GM18499 (cell line): ENCODE data around the gene CLEC4C.
"Not testable (repeated sequence)": the region's sequence is repeated elsewhere in the genome, so short reads cannot be mapped to it uniquely, and the experiment has no call there.

Experiments
- ATAC-seq: cut with Tn5 transposase; IDR thresholded peaks from one replicate; pipeline ENCODE4 v1.9.1; 2021; ENCODE audit warnings: moderate number of reproducible peaks; ENCODE audit not compliant: insufficient read depth, unreplicated experiment

CLEC4C gene

DNA sequence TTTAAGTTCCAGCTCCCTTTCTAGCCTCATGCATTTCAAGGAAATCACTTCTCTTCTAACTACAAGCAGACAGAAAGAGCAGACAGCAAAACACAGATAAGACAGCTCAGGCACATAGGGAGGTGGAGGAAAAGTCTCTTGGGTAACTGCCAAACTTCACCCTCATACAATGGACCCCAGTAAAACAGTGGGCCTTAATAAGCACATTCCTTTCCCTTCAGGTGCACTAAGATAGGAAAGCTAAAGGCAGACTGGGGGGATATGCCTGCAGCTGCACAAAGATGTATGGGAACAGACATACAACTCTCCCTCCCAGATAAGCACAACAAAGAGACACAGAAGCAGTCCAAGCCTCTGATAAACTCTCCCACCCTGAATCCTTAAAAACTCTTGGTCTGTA, 16.2 kb downstream of the CLEC4C start:
- ATAC-seq, result not testable (repeated sequence)

DNA sequence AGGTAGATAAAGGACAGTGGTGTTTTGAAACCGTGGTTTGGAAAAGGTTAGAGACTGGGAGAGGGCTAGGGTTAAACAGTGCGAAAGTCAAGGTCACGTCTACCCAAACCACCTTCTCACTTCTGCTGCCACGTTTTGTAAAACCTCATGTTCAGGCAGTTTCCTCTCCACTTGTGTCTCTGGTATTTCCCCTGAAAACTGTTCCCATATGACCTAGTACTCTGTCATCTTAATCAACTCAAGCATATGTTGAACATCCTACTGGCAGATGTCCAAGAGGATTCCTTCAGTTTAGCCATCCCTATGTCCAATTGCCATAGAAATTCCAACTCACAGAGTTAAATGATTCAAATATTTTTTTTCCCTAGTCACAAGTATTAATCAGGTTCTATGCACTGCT, 17.4 kb downstream of the CLEC4C start:
- no peak for ATAC-seq

DNA sequence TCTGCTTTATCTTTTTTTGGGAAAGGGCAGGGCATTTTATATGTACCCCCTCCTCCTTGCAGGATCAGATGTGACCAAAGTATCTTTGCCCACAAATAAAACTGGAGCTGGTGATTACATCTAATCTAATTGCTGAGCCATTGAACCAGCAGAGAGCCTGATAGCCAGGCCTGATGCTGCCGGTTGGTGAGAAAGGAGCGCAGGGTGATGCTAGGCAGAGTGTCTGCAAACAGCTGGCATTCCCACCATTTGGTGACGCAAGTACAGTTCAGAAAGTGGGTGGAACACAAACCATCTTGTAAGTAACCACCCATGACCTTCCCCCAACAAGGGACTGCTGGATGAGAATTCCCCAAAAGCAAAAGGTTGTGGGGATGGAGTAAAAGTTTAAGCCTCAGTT, 23.2 kb downstream of the CLEC4C start:
- ATAC-seq, result no peak

DNA sequence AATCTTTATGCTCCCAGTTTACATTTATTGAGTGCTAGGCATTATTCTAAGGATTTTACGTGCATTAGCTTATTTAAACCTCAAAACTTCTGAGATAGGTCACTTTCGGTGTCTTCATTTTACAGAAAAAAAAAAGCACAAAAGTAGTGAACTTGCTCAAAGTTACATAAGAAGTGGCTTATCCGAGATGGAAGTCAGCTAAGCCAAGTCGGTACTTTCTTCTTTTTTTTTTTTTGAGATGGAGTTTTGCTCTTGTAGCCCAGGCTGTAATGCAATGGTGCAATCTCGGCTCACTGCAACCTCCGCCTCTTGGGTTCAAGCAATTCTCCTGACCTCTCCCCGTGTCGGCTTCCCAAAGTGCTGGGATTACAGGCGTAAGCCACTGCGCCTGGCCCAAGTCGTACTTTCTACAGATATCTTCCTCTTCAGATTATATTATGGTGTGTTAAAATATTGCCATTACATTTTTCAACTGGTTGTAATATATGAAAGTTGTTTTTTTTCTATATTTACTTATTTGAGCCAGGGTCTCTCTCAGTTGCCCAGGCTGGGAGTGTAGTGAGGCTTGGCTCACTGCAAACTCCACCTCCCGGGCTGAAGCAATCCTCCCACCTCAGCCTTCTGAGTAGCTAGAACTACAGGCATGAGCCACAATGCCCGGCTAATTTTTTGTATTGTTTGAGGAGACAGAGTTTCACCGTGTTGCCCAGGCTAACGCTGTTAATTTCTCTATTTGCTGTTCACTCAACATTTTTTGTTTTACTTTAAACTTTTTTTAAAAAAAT, 27.0 kb downstream of the CLEC4C start:
- ATAC-seq, result no peak

DNA sequence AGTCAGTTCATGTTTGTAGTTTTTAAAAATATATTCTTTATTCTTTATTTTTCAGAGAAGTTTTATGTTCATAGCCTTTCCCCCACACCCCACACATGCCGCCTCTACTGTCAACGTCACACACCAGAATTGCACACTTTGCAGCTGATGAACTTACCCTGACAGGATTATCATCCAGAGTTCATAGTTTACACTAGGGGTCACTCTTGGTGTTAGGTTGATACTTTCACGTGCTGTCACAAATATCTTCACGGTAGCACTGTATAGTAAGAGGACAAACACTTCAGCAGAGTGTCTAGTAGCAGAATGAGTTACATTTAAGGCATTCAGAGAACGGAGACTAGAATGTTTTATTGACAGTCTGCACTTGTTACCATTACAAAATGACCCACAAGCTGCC, 30.8 kb downstream of the CLEC4C start:
- ATAC-seq, result no peak

DNA sequence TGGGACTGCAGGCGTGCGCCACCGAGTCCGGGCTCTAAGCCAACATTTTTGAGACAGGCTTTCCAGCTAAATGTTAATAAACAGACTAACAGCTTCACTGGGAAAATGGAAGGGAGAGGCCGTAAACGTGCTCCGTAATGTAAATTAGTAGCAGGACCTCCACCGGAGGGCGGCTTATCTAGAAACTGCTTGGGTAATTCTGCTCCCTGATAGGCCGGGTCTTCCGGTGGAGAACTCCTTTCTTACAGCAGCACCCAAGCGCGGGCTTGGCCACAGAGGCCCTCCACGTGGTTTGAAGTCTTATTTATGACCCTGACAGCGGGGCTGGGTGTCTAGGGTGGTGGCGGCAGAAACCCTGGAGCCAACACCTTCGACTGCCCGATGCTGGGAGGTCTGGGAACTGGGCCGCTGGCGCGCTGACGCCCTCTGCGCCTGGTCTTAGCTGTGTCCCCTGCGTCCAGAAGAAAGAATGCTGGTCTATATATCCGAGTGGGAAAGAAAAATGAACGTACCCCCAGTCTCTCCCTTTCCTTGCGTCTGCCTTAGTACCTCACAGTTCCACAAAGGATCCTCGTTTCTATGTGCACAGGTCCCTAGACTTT, 34.2 kb downstream of the CLEC4C start:
- no peak for ATAC-seq

DNA sequence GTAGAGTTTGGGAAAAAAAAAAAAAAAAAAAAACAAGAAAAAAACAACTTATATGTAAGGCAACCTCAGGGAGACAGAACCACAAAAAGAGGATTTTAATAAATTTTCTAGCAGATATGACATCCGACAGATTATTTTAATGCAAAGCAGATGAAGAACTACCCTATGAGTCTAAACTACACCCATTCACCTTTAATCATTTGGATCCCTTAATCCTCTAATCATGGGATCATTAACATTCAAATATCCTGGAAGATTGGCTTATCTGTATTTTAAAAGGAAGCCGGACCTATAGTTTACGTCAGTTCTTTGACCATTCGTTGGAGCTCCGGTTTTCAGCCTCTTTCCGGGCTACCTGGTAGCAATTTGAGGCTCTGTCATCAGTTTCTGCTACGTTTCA, 36.0 kb downstream of the CLEC4C start, which contains the start of gene DPPA3:
Gene DPPA3, plus strand, starts transcription at position 301 of the 400 bp plus-strand sequence. CDS start 138 bp downstream, outside the sequence.
- ATAC-seq, result no peak

DNA sequence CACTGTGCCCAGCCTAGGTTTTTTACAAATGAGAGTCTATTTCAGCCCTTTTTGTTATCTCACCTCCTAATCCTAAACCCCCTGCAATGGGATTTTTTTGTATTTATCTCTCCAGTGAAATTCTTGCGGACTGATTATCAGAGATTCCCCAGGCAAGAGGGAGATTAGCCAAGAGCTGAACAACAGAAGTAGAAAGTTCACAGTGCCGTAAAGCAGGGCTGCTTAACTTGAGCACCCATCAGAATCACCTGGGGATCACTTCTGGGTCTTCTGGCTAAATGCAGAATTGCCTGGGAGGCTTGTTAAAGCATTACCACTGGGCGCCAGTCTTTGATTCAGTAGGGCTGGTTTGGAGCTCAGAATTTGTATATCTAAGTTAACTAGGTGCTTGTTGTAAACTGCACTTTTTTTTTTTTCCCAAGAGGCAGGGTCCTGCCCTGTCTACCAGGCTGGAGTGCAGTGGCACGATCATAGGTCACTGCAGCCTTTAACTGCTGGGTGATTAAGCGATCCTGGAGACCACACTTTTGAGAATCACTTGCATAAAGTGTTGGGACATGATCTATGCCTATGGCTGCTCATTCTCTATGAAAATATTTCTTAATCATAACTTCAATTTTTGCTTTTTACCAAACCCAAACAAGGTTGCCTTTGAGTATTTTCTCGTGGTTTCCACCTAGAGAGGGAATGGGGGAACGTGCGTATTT, 37.1 kb downstream of the CLEC4C start:
- no peak for ATAC-seq

DNA sequence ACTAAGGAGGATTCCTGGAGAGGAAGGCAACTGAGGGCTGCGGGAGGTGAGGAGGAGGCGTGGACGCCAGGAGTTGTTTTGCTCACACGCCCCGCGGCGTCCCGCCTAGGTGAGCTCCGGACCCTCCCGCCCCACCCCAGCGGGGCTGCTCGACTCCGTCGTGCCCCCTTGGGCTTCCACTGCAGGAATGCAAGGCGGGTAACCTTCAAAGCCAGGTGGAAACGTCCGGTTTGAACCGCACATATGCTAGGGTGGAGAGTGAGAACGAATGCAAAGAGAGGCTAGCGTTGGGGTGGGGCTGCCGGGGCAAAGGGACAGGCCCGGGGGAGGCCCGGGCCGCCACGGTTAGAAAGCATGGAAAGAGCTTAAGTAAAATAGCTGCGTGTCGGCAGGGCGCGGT, 41.3 kb downstream of the CLEC4C start:
- ATAC-seq, result no peak

DNA sequence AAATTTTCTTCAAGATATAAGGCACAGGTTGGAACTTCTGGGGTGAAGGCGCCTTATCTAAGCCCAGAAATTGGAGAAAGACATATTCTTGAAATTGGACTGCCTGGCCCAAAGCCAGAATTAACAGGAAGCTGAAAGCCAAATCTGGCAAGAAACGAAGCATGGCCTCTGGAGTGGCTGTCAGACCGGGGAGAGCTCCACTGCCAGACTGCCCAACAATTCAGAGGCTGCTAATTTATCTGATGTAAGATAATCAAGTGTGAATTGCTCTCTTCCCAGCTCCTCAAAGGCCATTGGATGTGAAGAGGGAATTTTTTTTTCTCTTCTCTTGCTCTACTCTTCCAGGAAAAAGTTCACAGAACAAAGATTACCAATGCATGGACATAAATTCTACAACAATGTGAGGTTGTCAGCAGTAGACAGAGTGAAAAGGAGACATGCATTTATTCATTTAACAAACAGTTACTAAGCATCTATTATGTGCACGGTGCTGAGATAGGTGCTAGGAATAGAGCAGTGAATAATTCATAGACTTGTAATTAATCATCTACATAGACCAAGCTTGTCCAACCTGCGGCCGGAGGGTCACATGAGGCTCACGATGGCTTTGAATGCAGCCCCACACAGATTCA, 51.5 kb downstream of the CLEC4C start, which contains the start of gene GDF3:
Gene GDF3, minus strand, starts transcription at position 210 of the 632 bp plus-strand sequence. Its CDS starts 47 bp downstream, at position 163.
- no peak for ATAC-seq

DNA sequence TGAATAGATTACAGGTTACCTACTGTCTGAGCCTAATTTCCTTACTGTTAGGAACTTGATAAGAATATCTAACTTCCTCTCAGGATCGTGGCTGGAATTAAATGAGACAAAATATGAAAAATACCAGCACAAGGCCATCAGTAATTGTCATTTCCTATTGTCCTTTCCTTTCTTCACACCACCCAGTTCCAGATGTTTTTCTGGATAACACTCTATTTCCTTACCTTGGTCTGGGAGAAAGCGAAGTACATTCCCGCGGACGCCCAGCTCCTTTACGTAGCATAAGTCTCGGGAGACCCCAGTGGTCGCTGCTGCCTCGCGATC, 52.0 kb downstream of the CLEC4C start:
- ATAC-seq, result no peak

DNA sequence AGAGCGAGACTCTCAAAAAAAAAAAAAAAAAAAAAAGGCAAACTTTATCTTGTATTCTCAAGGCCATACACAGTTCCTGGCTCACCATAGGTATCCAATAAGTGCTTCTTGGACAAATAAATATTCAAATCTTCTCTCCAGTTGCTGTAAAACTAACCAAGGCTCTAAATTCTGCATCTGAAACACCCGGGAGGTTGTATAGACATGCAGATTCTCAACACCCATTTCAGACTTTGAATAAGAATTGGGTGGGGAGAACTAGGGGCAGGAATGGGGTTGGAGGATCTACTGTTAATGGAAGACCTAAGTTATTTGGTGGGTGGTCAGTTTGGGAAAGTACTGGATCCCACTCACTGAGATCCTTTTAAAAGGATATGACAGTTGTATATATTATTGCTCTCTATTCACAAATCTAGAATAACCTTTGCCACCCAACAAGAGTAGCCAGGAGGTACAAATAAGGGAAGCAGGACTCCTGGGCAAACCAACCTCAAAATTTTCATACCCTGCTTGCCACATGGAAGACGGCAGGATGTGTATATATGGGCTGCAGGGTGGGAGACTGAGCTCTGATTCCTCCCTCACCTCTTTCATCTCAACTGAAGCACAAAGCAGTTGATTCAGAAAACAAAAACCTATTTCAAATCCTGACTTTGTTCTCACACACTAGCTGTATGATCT, 52.5 kb downstream of the CLEC4C start:
- no peak for ATAC-seq

DNA sequence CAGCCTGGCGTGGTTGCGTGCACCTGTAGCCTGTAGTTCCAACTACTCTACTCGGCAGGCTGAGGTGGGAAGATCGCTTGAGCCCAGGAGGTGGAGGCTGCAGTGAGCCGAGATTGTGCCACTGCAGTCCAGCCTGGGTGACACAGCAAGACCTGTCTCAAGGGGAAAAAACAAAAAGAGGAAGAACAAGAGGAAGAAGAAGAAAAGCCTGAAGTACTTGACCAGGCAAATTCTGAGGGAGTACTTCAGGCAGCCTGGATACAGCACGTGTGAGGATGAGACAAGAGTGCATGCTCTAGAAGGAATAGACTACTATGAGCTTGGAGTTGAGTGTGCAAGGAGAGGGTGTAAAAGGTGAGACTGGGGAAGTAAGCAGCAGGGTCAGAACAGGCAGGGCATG, 53.4 kb downstream of the CLEC4C start:
- no peak for ATAC-seq

DNA sequence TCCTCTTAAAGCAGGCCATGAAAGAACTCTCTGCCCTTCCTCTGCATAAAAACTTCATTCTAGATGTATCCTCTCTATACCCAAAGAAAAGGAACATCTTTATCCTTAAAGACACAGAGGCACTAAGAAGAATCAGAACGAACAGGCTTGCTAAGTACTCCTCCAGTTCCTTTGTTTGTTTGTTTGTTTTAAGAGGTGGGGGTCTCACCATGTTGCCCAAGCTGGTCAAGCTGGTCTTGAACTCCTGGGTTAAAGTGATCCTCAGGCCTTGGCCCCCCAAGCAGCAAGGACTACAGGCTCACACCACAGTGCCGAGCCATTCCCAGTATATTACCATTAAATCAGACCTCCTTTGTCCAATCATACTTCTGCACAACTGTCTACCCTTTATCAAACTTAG, 65.6 kb downstream of the CLEC4C start:
- no peak for ATAC-seq
